Activated T-helper 1 cell treated with anti-CD3 and anti-CD28 coated beads, Interleukin-12 subunit alpha, Interleukin-12 subunit beta, Interleukin-2, Interleukin-4 antibody, amounts not matched to agents 30 ng/mL and 10 ng/mL and 1 ng/mL, durations not matched to agents 14 hours and 24 hours and 36 hours (primary cell): ENCODE results near the gene CTBP2. TPM values are rescaled to one million over a fixed set of nuclear protein-coding genes. Genes with fewer than 3 reads are reported as not detected.

Experiments
- total RNA-seq: library from RNA; stranded (reverse); gene quantifications from 2 replicates; pipeline ENCODE4 v1.2.3, GENCODE V29; 2022

CTBP2 gene
- total RNA-seq, 1 donor from 2014 or later, result 0.13 TPM

Other genes starting within 250 kb of the CTBP2 start
- 15.8 and 16.0 TPM in 2 replicates for gene ZRANB1, start 218.4 kb downstream of the CTBP2 start, total RNA-seq